HCT116 (cell line): ENCODE data around the gene TNF. TPM values are rescaled to one million over a fixed set of nuclear protein-coding genes. Genes with fewer than 3 reads are reported as not detected.

Source experiments
- ATAC-seq: fragments of 200-7000 bp; cut with Tn5 transposase; 2 replicates; pipeline ENCODE4 v1.9.1; 2020; ENCODE audit warnings: mild to moderate bottlenecking, moderate library complexity
- BruUV-seq: library from RNA; stranded (reverse); fragments of 400-500 nt; replicated peaks from 2 replicates; lab custom pipeline; 2021; lab: Mats Ljungman, UMichigan
- CTCF ChIA-PET: fragments of 300-600 bp; sonication (Branson Sonifier 250); formaldehyde crosslinking; loops from one replicate; lab custom pipeline; 2021; ENCODE audit warnings: antibody characterized with exemption; lab: Charles Lee
- POLR2A ChIA-PET: fragments of 300-600, 350-600 bp; sonication (Branson Sonifier 250); formaldehyde crosslinking; loops from one replicate; lab custom pipeline; 2021; ENCODE audit warnings: antibody characterized with exemption; lab: Charles Lee
- RAD21 ChIA-PET, 2 experiments: fragments of 300-600 bp; sonication (Branson Sonifier 250); formaldehyde crosslinking; loops; one replicate each; lab custom pipeline; 2023; ENCODE audit warnings: low total read pairs in 2 of 2; ENCODE audit not compliant: uncharacterized antibody in 2 of 2, unreplicated experiment in 2 of 2, low non-redundant PET in 1 of 2; lab: Charles Lee
- DNase-seq: peaks from one replicate; pipeline ENCODE4 v3.0.0-alpha.2; 2010; ENCODE audit warnings: low read depth, low spot score
- H2AFZ ChIP-seq: fragments of 200-600 bp; shearing (Covaris generic), sonication (generic); 2 replicates; pipeline ENCODE4 v1.6.1; 2017; ENCODE audit warnings: low read depth, mixed run types, mixed read lengths, antibody characterized with exemption, low read length; ENCODE audit not compliant: poor library complexity, severe bottlenecking
- H3K27ac ChIP-seq: 2 replicates; pipeline ENCODE4 v1.5.1; 2012; ENCODE audit warnings: low read depth, low read length
- H3K27me3 ChIP-seq: fragments of 200-600 bp; sonication (generic); 2 replicates; pipeline ENCODE4 v1.6.1; 2016; ENCODE audit warnings: mixed run types, low read length, mixed read lengths; ENCODE audit not compliant: insufficient read depth
- H3K36me3 ChIP-seq, 2 experiments: fragments of 200-500 bp in 1 of 2; fragments of 200-600 bp in 1 of 2; sonication (Bioruptor generic) in 1 of 2; sonication (generic) in 1 of 2; 2 replicates each; pipeline versions ENCODE4 v1.5.1 to v1.6.1; 2014 to 2016; ENCODE audit warnings: low read length in 2 of 2, inconsistent platforms in 1 of 2, mixed read lengths in 1 of 2, mixed run types in 1 of 2; ENCODE audit not compliant: insufficient read depth in 2 of 2, control insufficient read depth in 1 of 2
- H3K4me1 ChIP-seq, 2 experiments: fragments of 200-600 bp in 1 of 2; sonication (generic) in 1 of 2; 2 replicates each; pipeline versions ENCODE4 v1.5.1 to v1.6.1; 2012 to 2017; ENCODE audit warnings: low read length in 2 of 2, inconsistent platforms in 1 of 2, mild to moderate bottlenecking in 1 of 2, mixed read lengths in 1 of 2, mixed run types in 1 of 2, moderate library complexity in 1 of 2; ENCODE audit not compliant: insufficient read depth in 2 of 2, control insufficient read depth in 1 of 2
- H3K4me2 ChIP-seq: fragments of 200-600 bp; sonication (generic); 2 replicates; pipeline ENCODE4 v1.6.1; 2017; ENCODE audit warnings: mixed run types, low read length, mixed read lengths
- H3K4me3 ChIP-seq, 2 experiments: fragments of 200-600 bp in 1 of 2; sonication (generic) in 1 of 2; replicated peaks in 1 of 2; 2 replicates each; pipeline ENCODE4 v1.5.1; 2011 to 2016; ENCODE audit warnings: low read length in 2 of 2, control low read depth in 1 of 2, low read depth in 1 of 2, mild to moderate bottlenecking in 1 of 2, mixed read lengths in 1 of 2, mixed run types in 1 of 2
- H3K79me2 ChIP-seq: fragments of 200-600 bp; sonication (generic); 2 replicates; pipeline ENCODE4 v1.6.1; 2017; ENCODE audit warnings: mild to moderate bottlenecking, mixed run types, low read length, moderate library complexity, mixed read lengths; ENCODE audit not compliant: insufficient read depth
- H3K9ac ChIP-seq: fragments of 200-600 bp; sonication (generic); 2 replicates; pipeline ENCODE4 v1.6.1; 2016; ENCODE audit warnings: low read length, mixed read lengths
- H3K9me2 ChIP-seq: fragments of 200-600 bp; sonication (generic), shearing (Covaris generic); 2 replicates; pipeline ENCODE4 v1.6.1; 2017; ENCODE audit warnings: mixed run types, mild to moderate bottlenecking, moderate library complexity; ENCODE audit not compliant: insufficient read depth
- H3K9me3 ChIP-seq, 2 experiments: fragments of 200-500 bp in 1 of 2; fragments of 200-600 bp in 1 of 2; sonication (Bioruptor generic) in 1 of 2; sonication (generic) in 1 of 2; 2 replicates each; pipeline ENCODE4 v1.6.1; 2014 to 2017; ENCODE audit warnings: low read length in 2 of 2, mixed read lengths in 2 of 2, inconsistent platforms in 1 of 2, low read depth in 1 of 2, mild to moderate bottlenecking in 1 of 2, mixed run types in 1 of 2, moderate library complexity in 1 of 2; ENCODE audit not compliant: control insufficient read depth in 1 of 2, insufficient read depth in 1 of 2
- H4K20me1 ChIP-seq: fragments of 200-600 bp; sonication (generic), shearing (Covaris generic); 2 replicates; pipeline ENCODE4 v1.6.1; 2017; ENCODE audit warnings: mixed run types, mild to moderate bottlenecking, moderate library complexity; ENCODE audit not compliant: insufficient read depth
- CBX3 ChIP-seq: IDR thresholded peaks from 2 replicates; pipeline ENCODE4 v1.6.1; 2012; ENCODE audit warnings: low read depth
- EGR1 ChIP-seq: IDR thresholded peaks from 2 replicates; pipeline ENCODE4 v1.6.1; 2012; ENCODE audit warnings: low read depth
- EZH2phosphoT487 ChIP-seq: fragments of 200-600 bp; IDR thresholded peaks from 2 replicates; pipeline ENCODE4 v1.6.1; 2018; ENCODE audit warnings: antibody characterized with exemption, borderline replicate concordance
- FOSL1 ChIP-seq: IDR thresholded peaks from 2 replicates; pipeline ENCODE4 v1.6.1; 2012; ENCODE audit warnings: low read depth
- JUND ChIP-seq: IDR thresholded peaks from 2 replicates; pipeline ENCODE4 v1.6.1; 2012
- POLR2A ChIP-seq: IDR thresholded peaks from 2 replicates; pipeline ENCODE4 v1.7.0; 2011; ENCODE audit warnings: borderline replicate concordance; ENCODE audit not compliant: insufficient read depth, insufficient read length; ENCODE audit errors: extremely low read depth
- SRF ChIP-seq: IDR thresholded peaks from 2 replicates; pipeline ENCODE4 v1.6.1; 2012; ENCODE audit warnings: low read depth
- YY1 ChIP-seq: IDR thresholded peaks from 2 replicates; pipeline ENCODE4 v1.6.1; 2011; ENCODE audit warnings: low read length, low read depth, moderate library complexity, mild to moderate bottlenecking; ENCODE audit not compliant: insufficient replicate concordance; ENCODE audit errors: extremely low read depth
- intact Hi-C: fragments of 100-400 bp; cut with micrococcal nuclease; formaldehyde crosslinking; loops from 2 replicates; pipeline ENCODE4 v1.10.0; 2022
- total RNA-seq: library from RNA; stranded (reverse); gene quantifications from one replicate; pipeline ENCODE4 v1.2.1, GENCODE V29; 2021; ENCODE audit not compliant: unreplicated experiment
- TF ChIP-seq, protein P1 (sequence below), 3 experiments: fragments of 200-600 bp in 1 of 3; sonication (generic) in 1 of 3; IDR thresholded peaks in 2 of 3; conservative IDR thresholded peaks in 1 of 3; 2 replicates each; pipeline ENCODE4 v1.5.1; 2012 to 2017; ENCODE audit warnings: low read depth in 2 of 3, low read length in 2 of 3, antibody characterized with exemption in 1 of 3, borderline replicate concordance in 1 of 3, control low read depth in 1 of 3, mild to moderate bottlenecking in 1 of 3, mixed read lengths in 1 of 3, mixed run types in 1 of 3, moderate library complexity in 1 of 3; ENCODE audit not compliant: insufficient read depth in 1 of 3
- TF ChIP-seq, protein P2 (sequence below): IDR thresholded peaks from 2 replicates; pipeline ENCODE4 v1.6.1; 2012

Gene TNF
- total RNA-seq, 1 experiment from 2014 or later, result 0.59 TPM

DNA sequence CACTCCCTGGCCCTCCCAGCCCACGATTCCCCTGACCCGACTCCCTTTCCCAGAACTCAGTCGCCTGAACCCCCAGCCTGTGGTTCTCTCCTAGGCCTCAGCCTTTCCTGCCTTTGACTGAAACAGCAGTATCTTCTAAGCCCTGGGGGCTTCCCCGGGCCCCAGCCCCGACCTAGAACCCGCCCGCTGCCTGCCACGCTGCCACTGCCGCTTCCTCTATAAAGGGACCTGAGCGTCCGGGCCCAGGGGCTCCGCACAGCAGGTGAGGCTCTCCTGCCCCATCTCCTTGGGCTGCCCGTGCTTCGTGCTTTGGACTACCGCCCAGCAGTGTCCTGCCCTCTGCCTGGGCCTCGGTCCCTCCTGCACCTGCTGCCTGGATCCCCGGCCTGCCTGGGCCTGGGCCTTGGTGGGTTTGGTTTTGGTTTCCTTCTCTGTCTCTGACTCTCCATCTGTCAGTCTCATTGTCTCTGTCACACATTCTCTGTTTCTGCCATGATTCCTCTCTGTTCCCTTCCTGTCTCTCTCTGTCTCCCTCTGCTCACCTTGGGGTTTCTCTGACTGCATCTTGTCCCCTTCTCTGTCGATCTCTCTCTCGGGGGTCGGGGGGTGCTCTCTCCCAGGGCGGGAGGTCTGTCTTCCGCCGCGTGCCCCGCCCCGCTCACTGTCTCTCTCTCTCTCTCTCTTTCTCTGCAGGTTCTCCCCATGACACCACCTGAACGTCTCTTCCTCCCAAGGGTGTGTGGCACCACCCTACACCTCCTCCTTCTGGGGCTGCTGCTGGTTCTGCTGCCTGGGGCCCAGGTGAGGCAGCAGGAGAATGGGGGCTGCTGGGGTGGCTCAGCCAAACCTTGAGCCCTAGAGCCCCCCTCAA is 3.1 kb upstream of the TNF start, which contains the start of gene LTA:
TSS of gene LTA (plus strand) at position 249 of the 871 bp plus-strand sequence. CDS start at position 703, 454 bp downstream.
- TF ChIP-seq SRF (no peak), EZH2phosphoT487 (no peak), EGR1 (no peak), YY1 (no peak), POLR2A (no peak), FOSL1 (no peak), JUND (no peak), CBX3 (no peak)
- TF ChIP-seq, protein P1, sequence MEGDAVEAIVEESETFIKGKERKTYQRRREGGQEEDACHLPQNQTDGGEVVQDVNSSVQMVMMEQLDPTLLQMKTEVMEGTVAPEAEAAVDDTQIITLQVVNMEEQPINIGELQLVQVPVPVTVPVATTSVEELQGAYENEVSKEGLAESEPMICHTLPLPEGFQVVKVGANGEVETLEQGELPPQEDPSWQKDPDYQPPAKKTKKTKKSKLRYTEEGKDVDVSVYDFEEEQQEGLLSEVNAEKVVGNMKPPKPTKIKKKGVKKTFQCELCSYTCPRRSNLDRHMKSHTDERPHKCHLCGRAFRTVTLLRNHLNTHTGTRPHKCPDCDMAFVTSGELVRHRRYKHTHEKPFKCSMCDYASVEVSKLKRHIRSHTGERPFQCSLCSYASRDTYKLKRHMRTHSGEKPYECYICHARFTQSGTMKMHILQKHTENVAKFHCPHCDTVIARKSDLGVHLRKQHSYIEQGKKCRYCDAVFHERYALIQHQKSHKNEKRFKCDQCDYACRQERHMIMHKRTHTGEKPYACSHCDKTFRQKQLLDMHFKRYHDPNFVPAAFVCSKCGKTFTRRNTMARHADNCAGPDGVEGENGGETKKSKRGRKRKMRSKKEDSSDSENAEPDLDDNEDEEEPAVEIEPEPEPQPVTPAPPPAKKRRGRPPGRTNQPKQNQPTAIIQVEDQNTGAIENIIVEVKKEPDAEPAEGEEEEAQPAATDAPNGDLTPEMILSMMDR (IDR thresholded peaks at IDR 0.05 in 2 of 3, conservative IDR thresholded peaks at IDR 0.05 in 1 of 3; ENCODE audit: borderline replicate concordance in 1 of 3, insufficient read depth in 1 of 3, low read depth in 2 of 3, low read length in 2 of 3), result no peak
- TF ChIP-seq, protein P2, sequence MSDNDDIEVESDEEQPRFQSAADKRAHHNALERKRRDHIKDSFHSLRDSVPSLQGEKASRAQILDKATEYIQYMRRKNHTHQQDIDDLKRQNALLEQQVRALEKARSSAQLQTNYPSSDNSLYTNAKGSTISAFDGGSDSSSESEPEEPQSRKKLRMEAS, result no peak
- Histone ChIP-seq H3K4me2 (no peak within 1 kb of the TSS), H3K36me3 (no peaks in the 10 kb centered on the region), H3K27ac (no peak within 1 kb of the TSS), H3K79me2 (no peaks in the 10 kb centered on the region), H3K9ac (no peak within 1 kb of the TSS), H3K4me1 (0 out of 4 replicates have a peak, but pooled peaks cover 0 to 3% of the 10 kb centered on the region in 2 experiments), H3K27me3 (no peaks in the 10 kb centered on the region), H3K9me2 (no peaks in the 10 kb centered on the region), H3K4me3 (no peak within 1 kb of the TSS), H4K20me1 (no peaks in the 10 kb centered on the region), H2AFZ (no peak within 1 kb of the TSS), H3K9me3 (no peaks in the 10 kb centered on the region)
- ATAC-seq (no peak), DNase-seq (no peak)
- ChIA-PET CTCF (interaction anchor here (1.9 kb wide), 1 partner anchor 9 kb away, joined by 4 read pairs; no protein-coding TSS in a partner anchor), POLR2A (no interaction called here), RAD21 (no interaction called here)
- intact Hi-C loops, result no loop called here
- no TSS peak for BruUV-seq
